HG03575 (cell line): ENCODE results near the gene NPDC1.

ENCODE experiments used
- ATAC-seq: cut with Tn5 transposase; IDR thresholded peaks from one replicate; pipeline ENCODE4 v1.9.1; 2021; ENCODE audit not compliant: unreplicated experiment, insufficient number of reproducible peaks, low FRiP score; ENCODE audit errors: extremely low read depth

NPDC1 gene

GRCh38 chr9:137077010-137077747, 31.2 kb upstream of the NPDC1 start, which contains the start of gene UAP1L1:
TSS of gene UAP1L1 (plus strand) at chr9:137077517. CDS start at chr9:137077533, 16 bp downstream.
- ATAC-seq, result no peak

- no peak for ATAC-seq
Observed at GRCh38 chr9:137076636-137077009, 30.6 kb upstream of the NPDC1 start.

GRCh38 chr9:137075275-137075775, 29.3 kb upstream of the NPDC1 start:
- no peak for ATAC-seq

- ATAC-seq, result no peak
Observed at GRCh38 chr9:137074657-137075274, 28.8 kb upstream of the NPDC1 start.

GRCh38 chr9:137073992-137074399, 28.0 kb upstream of the NPDC1 start:
- ATAC-seq, result no peak

GRCh38 chr9:137071282-137071681, 25.3 kb upstream of the NPDC1 start:
- no peak for ATAC-seq

- no peak for ATAC-seq
Observed at GRCh38 chr9:137070906-137071275, 24.9 kb upstream of the NPDC1 start.

GRCh38 chr9:137070201-137070905, 24.4 kb upstream of the NPDC1 start, which contains the start of gene SAPCD2:
TSS of gene SAPCD2 (minus strand) at chr9:137070557. CDS start at chr9:137070460, 97 bp downstream.
- ATAC-seq, result no peak

- no peak for ATAC-seq
Observed at GRCh38 chr9:137069508-137070091, 23.6 kb upstream of the NPDC1 start.

GRCh38 chr9:137068539-137069507, 22.8 kb upstream of the NPDC1 start:
- ATAC-seq, result no peak

GRCh38 chr9:137067860-137068538, 22.0 kb upstream of the NPDC1 start:
- ATAC-seq, result no peak

GRCh38 chr9:137066096-137066861, 20.3 kb upstream of the NPDC1 start:
- ATAC-seq, result no peak

- no peak for ATAC-seq
Observed at GRCh38 chr9:137065336-137065967, 19.5 kb upstream of the NPDC1 start.

GRCh38 chr9:137064880-137065164, 18.8 kb upstream of the NPDC1 start:
- ATAC-seq, result no peak

GRCh38 chr9:137064027-137064879, 18.3 kb upstream of the NPDC1 start:
- no peak for ATAC-seq
